NCI-H1105 treated with DMSO at 0.1 percent for 48 hours (cell line): ENCODE results near the gene STBD1.
"Not testable (repeated sequence)": the region's sequence is repeated elsewhere in the genome, so short reads cannot be mapped to it uniquely, and the experiment has no call there.

Experiments used
- DNase-seq: peaks from one replicate; lab custom pipeline; 2025; lab: John Stamatoyannopoulos, UW

The STBD1 gene

DNA sequence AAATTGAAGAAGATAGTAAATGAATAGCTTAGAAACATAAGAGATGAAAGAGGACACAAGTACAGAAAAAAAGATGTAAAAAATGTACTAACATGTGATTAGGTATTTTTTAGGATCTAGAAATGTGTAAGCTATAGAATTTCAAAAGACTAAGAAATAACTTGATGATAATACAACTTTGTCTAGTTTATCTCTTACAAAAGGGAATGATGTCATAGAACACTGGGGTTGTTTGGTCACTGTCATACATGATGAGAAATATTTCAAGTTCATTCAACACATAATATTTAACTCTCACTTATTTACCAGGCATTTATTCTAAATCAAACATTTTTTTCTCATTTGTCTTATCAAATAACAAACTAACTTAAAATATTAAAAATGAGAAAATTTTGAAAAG, 18.5 kb downstream of the STBD1 start:
- DNase-seq = no peak

- DNase-seq = peak; percentile 2
Observed at GRCh38 chr4:76326515-76326914, 20.0 kb downstream of the STBD1 start.

DNA sequence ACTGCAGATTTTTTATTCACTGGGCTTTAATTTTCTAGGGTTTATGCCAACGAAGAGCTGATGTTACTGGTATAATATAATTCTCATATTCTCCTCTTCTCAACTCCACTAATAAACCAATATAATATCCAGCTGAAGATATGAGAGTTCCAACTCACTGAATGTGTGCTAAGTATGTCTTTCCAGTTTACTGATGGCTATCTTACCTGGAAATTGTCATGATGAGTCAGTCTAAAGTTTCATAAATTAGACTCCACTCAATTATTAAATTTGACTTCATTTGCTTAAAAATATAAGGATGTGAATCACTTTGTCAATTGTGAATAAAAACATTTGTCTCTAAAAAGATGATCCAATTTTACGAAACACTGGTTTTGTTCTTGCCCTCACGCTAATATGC, 28.4 kb downstream of the STBD1 start:
- DNase-seq = no peak

GRCh38 chr4:76339364-76339763, 32.8 kb downstream of the STBD1 start:
- no peak for DNase-seq

DNA sequence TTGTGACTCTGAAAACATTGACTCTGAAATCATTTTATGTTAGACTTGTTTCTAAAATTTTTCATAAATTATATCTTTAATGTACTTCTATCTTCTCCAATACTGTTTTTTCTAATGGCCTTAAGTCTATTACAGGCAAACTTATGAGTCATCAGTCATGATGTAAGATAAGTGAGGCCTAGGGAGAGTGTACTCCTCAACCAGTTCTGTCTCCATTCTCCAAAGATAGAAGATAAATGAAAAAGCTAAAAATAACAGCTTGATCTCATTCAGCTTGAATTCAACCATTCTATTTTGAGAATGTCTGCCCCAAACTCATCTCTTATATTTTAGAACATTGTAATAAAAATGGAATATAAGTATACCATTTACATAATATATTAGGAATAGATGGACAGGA, 34.5 kb downstream of the STBD1 start:
- no peak for DNase-seq

GRCh38 chr4:76342191-76342590, 35.7 kb downstream of the STBD1 start:
- DNase-seq = no peak

DNA sequence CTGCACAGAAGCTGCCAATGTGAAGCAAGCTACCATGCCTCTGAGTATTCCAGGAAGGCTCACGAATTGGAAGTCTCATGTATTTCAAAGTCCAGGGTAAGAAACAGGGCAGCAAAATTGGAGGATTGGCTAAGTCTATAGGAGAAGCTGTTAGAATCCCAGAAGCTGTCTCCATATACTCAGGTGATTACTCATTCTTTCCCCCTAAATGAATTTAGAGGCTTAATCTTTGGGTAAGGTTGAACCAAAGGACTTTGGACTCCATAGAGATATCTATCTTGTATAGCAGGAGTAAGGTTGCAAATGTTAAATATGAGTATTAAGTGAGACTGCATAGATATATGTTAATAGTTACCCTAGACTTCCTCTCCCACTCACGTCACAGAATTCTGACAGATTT, 36.3 kb downstream of the STBD1 start:
- DNase-seq = no peak

DNA sequence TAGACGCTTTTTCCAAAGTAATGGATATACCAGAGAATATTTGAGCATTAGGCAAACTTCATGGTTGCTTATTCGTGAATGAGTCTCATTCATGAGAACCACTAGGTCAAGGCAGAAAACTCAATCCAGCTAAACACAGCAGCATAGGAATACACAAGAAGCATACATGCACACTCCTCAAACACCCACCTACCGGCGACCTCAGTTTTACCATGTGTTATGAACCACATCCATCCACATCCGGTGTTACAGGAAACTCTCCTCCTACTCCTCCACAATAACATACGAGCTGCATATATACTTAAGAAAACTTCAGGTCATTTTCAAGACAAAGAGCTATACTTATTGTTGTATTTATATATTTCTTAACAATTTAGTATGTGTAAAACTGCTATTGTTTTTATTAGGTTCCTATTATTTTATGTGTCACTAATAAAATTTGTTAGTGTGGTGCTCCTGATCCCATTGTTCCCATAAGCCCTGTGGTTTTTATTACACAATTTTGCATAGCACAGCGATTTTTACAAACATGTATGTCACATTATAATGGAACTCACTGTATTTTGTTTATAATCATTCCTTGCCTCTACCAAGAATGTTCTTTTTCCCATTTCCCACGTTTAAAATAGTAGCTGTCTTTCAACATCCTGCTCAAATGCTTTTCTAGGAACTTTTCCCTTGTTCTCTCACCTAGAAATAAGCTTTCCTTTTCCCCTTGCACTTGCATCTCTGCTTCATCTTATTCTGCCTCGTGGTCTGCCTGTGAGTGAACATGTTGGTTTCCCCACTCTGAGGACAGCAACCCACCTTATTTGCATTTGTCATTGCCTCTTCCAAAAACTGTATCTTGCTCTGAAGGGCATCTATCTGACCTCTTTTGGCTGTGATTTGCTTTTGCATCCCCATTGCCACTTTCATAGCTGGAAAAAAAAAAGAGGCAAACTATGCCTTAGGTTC, 48.3 kb downstream of the STBD1 start:
- DNase-seq = no peak

GRCh38 chr4:76357981-76358380, 51.4 kb downstream of the STBD1 start:
- no peak for DNase-seq

GRCh38 chr4:76359881-76360466, 53.4 kb downstream of the STBD1 start:
- DNase-seq = not testable (repeated sequence)
